MM.1S (cell line): ENCODE data around the gene LRMDA.

Source experiments
- EZH2 ChIP-seq: fragments of 300-600 bp; sonication (generic); optimal IDR thresholded peaks from 2 replicates; pipeline ENCODE3; 2017; ENCODE audit warnings: low read depth, mild to moderate bottlenecking, antibody characterized with exemption, low read length, mixed read lengths
- EZH2phosphoT487 ChIP-seq: fragments of 300-600 bp; sonication (generic); IDR thresholded peaks from 2 replicates; pipeline ENCODE4 v1.6.1; 2018; ENCODE audit warnings: antibody characterized with exemption, low read length
- TF ChIP-seq, protein P1 (sequence below): fragments of 300-600 bp; sonication (generic); IDR thresholded peaks from 2 replicates; pipeline ENCODE4 v1.5.1; 2016; ENCODE audit warnings: antibody characterized with exemption, low read length, mixed read lengths

DNA sequence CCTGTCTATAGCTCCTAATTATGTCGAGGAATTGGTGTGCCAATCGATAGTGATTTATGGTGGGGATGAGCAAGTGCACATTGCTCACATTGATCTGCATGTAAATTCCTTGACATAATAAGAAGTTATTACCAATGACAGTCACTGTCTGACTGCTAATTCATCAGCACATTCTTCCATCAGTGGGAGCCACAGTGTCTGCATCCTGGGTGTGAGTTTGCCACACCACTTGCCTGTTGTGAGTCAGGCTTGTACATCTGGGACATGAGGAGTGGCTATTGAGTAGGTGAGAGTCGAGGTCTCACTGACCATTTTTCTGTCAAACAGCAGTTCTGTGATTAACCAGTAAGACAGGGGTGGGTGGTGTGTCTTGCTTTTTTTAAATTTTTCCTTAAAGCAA lies 263.4 kb downstream of the LRMDA start:
- TF ChIP-seq, protein P1, sequence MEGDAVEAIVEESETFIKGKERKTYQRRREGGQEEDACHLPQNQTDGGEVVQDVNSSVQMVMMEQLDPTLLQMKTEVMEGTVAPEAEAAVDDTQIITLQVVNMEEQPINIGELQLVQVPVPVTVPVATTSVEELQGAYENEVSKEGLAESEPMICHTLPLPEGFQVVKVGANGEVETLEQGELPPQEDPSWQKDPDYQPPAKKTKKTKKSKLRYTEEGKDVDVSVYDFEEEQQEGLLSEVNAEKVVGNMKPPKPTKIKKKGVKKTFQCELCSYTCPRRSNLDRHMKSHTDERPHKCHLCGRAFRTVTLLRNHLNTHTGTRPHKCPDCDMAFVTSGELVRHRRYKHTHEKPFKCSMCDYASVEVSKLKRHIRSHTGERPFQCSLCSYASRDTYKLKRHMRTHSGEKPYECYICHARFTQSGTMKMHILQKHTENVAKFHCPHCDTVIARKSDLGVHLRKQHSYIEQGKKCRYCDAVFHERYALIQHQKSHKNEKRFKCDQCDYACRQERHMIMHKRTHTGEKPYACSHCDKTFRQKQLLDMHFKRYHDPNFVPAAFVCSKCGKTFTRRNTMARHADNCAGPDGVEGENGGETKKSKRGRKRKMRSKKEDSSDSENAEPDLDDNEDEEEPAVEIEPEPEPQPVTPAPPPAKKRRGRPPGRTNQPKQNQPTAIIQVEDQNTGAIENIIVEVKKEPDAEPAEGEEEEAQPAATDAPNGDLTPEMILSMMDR = no peak
- no peak for TF ChIP-seq EZH2phosphoT487
- no peak for TF ChIP-seq EZH2
